GM06990 (cell line): ENCODE data around the gene ATP2C1.

Source experiments
- DNase-seq: peaks from one replicate; pipeline ENCODE4 v3.0.0-alpha.2; 2011; ENCODE audit not compliant: insufficient read length; ENCODE audit errors: extremely low read depth
- H3K27me3 ChIP-seq: replicated peaks from 2 replicates; pipeline ENCODE4 v1.6.0; 2011; ENCODE audit warnings: low read length; ENCODE audit not compliant: control insufficient read depth, insufficient read depth
- H3K36me3 ChIP-seq: 2 replicates; pipeline ENCODE4 v1.5.1; 2011; ENCODE audit warnings: low read length; ENCODE audit not compliant: control insufficient read depth, insufficient read depth
- H3K4me3 ChIP-seq: replicated peaks from 2 replicates; pipeline ENCODE4 v1.5.1; 2011; ENCODE audit warnings: low read depth, mild to moderate bottlenecking, control low read depth, low read length
- TF ChIP-seq, protein P1 (sequence below): IDR thresholded peaks from 2 replicates; pipeline ENCODE4 v1.5.1; 2011; ENCODE audit warnings: low read length, control low read depth, mild to moderate bottlenecking, inconsistent platforms; ENCODE audit not compliant: insufficient read depth, poor library complexity, severe bottlenecking

Gene ATP2C1

DNA sequence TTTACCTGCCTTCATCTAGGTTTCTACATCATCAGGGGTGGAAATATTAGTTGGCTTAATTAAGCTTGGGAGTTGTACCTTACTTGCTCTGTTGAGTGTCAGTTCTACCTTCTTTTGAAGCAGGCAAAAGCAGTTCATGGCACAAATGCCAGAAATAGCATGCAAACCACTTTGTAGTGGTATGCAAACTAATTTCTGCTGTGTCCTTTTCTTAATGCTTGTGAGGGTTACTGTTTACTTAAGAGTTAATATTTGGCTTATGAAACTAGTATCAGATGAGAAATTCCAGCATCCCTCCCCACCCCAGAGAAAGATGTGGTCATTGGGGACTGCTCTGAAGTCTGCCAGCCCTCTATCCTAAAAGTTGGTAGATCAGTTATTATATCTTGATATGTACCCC lies 7.1 kb downstream of the ATP2C1 start:
- TF ChIP-seq, protein P1, sequence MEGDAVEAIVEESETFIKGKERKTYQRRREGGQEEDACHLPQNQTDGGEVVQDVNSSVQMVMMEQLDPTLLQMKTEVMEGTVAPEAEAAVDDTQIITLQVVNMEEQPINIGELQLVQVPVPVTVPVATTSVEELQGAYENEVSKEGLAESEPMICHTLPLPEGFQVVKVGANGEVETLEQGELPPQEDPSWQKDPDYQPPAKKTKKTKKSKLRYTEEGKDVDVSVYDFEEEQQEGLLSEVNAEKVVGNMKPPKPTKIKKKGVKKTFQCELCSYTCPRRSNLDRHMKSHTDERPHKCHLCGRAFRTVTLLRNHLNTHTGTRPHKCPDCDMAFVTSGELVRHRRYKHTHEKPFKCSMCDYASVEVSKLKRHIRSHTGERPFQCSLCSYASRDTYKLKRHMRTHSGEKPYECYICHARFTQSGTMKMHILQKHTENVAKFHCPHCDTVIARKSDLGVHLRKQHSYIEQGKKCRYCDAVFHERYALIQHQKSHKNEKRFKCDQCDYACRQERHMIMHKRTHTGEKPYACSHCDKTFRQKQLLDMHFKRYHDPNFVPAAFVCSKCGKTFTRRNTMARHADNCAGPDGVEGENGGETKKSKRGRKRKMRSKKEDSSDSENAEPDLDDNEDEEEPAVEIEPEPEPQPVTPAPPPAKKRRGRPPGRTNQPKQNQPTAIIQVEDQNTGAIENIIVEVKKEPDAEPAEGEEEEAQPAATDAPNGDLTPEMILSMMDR = no peak
- H3K36me3 ChIP-seq = no peaks in the 10 kb centered on the region
- no peak overlapping the region for H3K4me3 ChIP-seq
- DNase-seq = no peak
- no peaks in the 10 kb centered on the region for H3K27me3 ChIP-seq

DNA sequence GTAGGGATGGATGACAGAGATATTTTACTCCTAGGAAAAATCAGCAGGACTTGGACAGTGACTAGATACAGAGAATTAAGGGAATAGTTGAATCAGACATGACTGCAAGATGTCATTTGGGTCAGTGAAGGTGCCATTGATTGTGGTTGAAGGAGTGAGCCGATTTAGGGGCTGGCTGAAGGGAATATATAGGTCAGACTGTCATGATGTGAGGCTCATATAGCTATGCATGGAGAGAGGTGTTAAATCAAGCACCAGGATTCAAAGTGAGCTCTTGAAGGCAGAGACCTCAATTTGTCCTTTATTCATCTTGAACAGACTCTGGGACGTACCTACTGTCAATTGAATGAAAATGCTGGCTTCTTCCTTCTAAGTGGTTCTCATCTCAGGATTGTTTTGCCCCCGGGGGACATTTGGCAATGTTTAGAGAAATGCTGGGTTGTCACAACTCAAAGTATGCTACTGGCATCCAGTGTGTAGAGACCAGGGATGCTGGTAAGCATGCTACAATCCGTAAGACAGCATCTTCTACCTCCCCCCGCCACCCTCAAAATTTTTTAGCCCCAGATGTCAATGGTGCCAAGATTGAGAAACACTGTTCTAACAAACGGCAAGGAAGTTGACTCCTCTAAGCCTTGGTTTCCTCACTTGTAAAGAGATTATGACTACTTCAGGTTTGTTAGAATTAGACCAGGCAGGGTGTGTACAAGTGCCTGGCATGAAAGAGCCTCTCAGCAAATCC lies 7.8 kb downstream of the ATP2C1 start:
- no peaks in the 10 kb centered on the region for H3K27me3 ChIP-seq
- no peak overlapping the region for H3K4me3 ChIP-seq
- DNase-seq = no peak
- TF ChIP-seq, protein P1 = no peak
- no peaks in the 10 kb centered on the region for H3K36me3 ChIP-seq

DNA sequence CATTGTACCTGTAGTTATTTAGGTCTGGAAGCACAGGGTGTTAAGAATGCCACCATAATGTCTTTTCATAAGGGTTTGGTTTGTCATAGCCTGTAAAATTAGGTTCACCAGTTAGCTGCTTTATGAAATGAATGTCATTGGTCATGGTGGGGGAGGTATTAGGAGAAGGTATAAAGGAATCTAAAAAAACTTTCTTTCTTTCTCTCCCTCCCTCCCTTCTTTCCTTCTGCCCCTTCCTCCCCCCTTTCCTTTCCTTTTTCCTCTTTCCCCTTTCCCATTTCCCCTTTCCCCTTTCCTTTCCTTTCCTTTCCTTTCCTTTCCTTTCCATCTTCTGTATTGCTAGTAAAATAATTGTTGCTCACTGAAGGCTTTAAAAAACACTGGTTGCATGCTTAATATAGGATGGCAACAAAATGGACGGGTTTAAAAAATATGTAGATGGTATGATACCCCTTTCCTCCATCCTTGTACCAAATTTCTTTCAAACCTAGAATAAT lies 9.6 kb downstream of the ATP2C1 start:
- TF ChIP-seq, protein P1 = no peak
- Histone ChIP-seq H3K27me3 (no peaks in the 10 kb centered on the region), H3K4me3 (no peak overlapping the region), H3K36me3 (no peaks in the 10 kb centered on the region)
- DNase-seq = no peak

DNA sequence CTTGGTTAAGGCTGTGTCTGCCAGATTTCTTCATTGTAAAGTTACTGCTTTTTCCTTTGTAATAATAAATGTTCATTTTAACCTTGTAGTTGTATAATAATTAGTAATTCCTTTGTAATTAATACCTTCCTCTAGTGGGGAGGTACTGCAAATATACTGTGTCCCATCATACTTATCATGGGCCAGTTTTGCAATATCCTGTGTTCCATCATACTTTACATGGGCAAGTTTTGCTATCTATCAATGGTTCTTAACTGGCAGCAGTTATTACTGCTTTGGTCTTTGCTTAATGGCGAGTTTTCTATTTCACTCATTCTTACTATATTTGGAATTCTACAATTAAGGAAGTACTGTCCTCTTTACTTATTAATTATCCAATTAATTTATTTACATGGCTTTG lies 10.6 kb downstream of the ATP2C1 start:
- H3K36me3 ChIP-seq = no peaks in the 10 kb centered on the region
- H3K4me3 ChIP-seq = no peak overlapping the region
- TF ChIP-seq, protein P1 = no peak
- no peaks in the 10 kb centered on the region for H3K27me3 ChIP-seq
- no peak for DNase-seq

DNA sequence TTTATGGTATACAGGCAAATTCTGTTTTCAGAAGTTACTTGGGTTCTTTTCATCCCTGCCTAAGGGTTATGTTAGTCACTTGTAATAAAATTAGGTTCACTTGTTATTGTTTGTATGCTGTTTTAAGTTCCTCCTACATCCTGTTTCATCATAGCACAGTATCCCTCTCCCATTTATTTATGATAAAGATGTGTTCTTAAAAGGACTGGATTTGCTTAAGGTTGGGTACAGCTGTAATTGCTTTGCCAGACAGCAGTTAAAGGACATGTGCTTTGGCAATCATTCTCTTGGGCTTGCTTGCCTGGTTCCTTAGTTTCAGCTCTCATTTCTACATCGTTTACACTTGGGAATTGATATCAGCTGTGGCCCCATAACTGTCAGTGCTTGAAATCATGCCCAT lies 11.7 kb downstream of the ATP2C1 start:
- H3K27me3 ChIP-seq = no peaks in the 10 kb centered on the region
- no peak overlapping the region for H3K4me3 ChIP-seq
- no peaks in the 10 kb centered on the region for H3K36me3 ChIP-seq
- DNase-seq = no peak
- TF ChIP-seq, protein P1 = no peak
